EL (cell line): ENCODE measurements around the gene CDK5R1.
"Not testable (repeated sequence)": the region's sequence is repeated elsewhere in the genome, so short reads cannot be mapped to it uniquely, and the experiment has no call there.

Experiments used
- DNase-seq: peaks from one replicate; pipeline ENCODE4 v3.0.0-alpha.2; 2016

The CDK5R1 gene

GRCh38 chr17:32486701-32487472, at the start of gene CDK5R1:
Gene CDK5R1, plus strand, starts transcription at chr17:32486993. Its CDS starts 628 bp downstream, at chr17:32487621.
- DNase-seq: peak; percentile 70

GRCh38 chr17:32440722-32441121, 46.1 kb upstream of the CDK5R1 start:
- no peak for DNase-seq

- no peak for DNase-seq
These were observed 44.9 kb upstream of the CDK5R1 start for GRCh38 chr17:32441886-32442285.

- no peak for DNase-seq
These were observed 42.9 kb upstream of the CDK5R1 start for GRCh38 chr17:32443827-32444300.

GRCh38 chr17:32444301-32445073, 42.3 kb upstream of the CDK5R1 start, which contains the start of gene PSMD11:
Gene PSMD11, plus strand, starts transcription at chr17:32444510. Its CDS starts 14 bp downstream, at chr17:32444524.
- DNase-seq: peak; percentile 98

- DNase-seq: peak; percentile 77
These were observed 41.7 kb upstream of the CDK5R1 start for GRCh38 chr17:32445074-32445415.

GRCh38 chr17:32445497-32445896, 41.3 kb upstream of the CDK5R1 start:
- DNase-seq: no peak

GRCh38 chr17:32445971-32446370, 40.8 kb upstream of the CDK5R1 start:
- no peak for DNase-seq

- no peak for DNase-seq
These were observed 39.8 kb upstream of the CDK5R1 start for GRCh38 chr17:32446949-32447348.

GRCh38 chr17:32449963-32450362, 36.8 kb upstream of the CDK5R1 start:
- no peak for DNase-seq

GRCh38 chr17:32450379-32450778, 36.4 kb upstream of the CDK5R1 start:
- DNase-seq: not testable (repeated sequence)

GRCh38 chr17:32451879-32452278, 34.9 kb upstream of the CDK5R1 start:
- no peak for DNase-seq

- DNase-seq: no peak
These were observed 34.5 kb upstream of the CDK5R1 start for GRCh38 chr17:32452281-32452680.

GRCh38 chr17:32453370-32453769, 33.4 kb upstream of the CDK5R1 start:
- DNase-seq: no peak

- DNase-seq: no peak
These were observed 28.4 kb upstream of the CDK5R1 start for GRCh38 chr17:32458371-32458770.

GRCh38 chr17:32460054-32460453, 26.7 kb upstream of the CDK5R1 start:
- no peak for DNase-seq

- DNase-seq: no peak
These were observed 25.3 kb upstream of the CDK5R1 start for GRCh38 chr17:32461498-32461852.

- peak; percentile 61 for DNase-seq
These were observed 24.8 kb upstream of the CDK5R1 start for GRCh38 chr17:32461853-32462617.

GRCh38 chr17:32463304-32463703, 23.5 kb upstream of the CDK5R1 start:
- no peak for DNase-seq

GRCh38 chr17:32464374-32464773, 22.4 kb upstream of the CDK5R1 start:
- DNase-seq: no peak

GRCh38 chr17:32467949-32468348, 18.8 kb upstream of the CDK5R1 start:
- no peak for DNase-seq

- no peak for DNase-seq
These were observed 16.2 kb upstream of the CDK5R1 start for GRCh38 chr17:32470405-32471167.

GRCh38 chr17:32471652-32472051, 15.1 kb upstream of the CDK5R1 start:
- no peak for DNase-seq
